Glomerular visceral epithelial cell (primary cell): Measurements from ENCODE around the gene IPO11.
"Not testable (repeated sequence)": the region's sequence is repeated elsewhere in the genome, so short reads cannot be mapped to it uniquely, and the experiment has no call there.

Experiments
- DNase-seq: peaks from one replicate; pipeline ENCODE4 v3.0.0-alpha.2; 2016; ENCODE audit errors: extremely low spot score

IPO11 gene

GRCh38 chr5:62645223-62645622 is 232.7 kb downstream of the IPO11 start:
- DNase-seq = no peak

GRCh38 chr5:62647241-62647640 is 234.7 kb downstream of the IPO11 start:
- no peak for DNase-seq

GRCh38 chr5:62649025-62649424 is 236.5 kb downstream of the IPO11 start:
- DNase-seq = no peak

- DNase-seq = no peak
These were observed 237.0 kb downstream of the IPO11 start for GRCh38 chr5:62649476-62650113.

GRCh38 chr5:62650197-62650596 is 237.6 kb downstream of the IPO11 start:
- DNase-seq = no peak

- DNase-seq = no peak
These were observed 239.7 kb downstream of the IPO11 start for GRCh38 chr5:62652225-62652624.

GRCh38 chr5:62653001-62653863 is 240.7 kb downstream of the IPO11 start:
- no peak for DNase-seq

- no peak for DNase-seq
These were observed 241.5 kb downstream of the IPO11 start for GRCh38 chr5:62653864-62654575.

GRCh38 chr5:62657772-62658171 is 245.2 kb downstream of the IPO11 start:
- DNase-seq = not testable (repeated sequence)

- no peak for DNase-seq
These were observed 248.6 kb downstream of the IPO11 start for GRCh38 chr5:62661126-62661525.

- no peak for DNase-seq
These were observed 250.0 kb downstream of the IPO11 start for GRCh38 chr5:62662521-62662920.

GRCh38 chr5:62671479-62671878 is 258.9 kb downstream of the IPO11 start:
- no peak for DNase-seq

- DNase-seq = not testable (repeated sequence)
These were observed 264.0 kb downstream of the IPO11 start for GRCh38 chr5:62676596-62676995.
